ENCODE data around the gene DHRS12.

GRCh38 chr13:51826606-51827005, 22.6 kb upstream of the DHRS12 start:
- no peak for TF ChIP-seq POLR2A (IDR thresholded peaks at IDR 0.05)
- TF ChIP-seq CTCF (IDR thresholded peaks at IDR 0.05 in 8 of 11, conservative IDR thresholded peaks at IDR 0.05 in 3 of 11): no peak

All from spleen (tissue), 7 donors.